Thyroid gland (tissue), 4 donors: Measurements from ENCODE around the gene KCNAB1.

Experiments
- CTCF ChIP-seq, 6 experiments: fragments of 200-600 bp in 3 of 6; fragments of 450-650 bp in 3 of 6; sonication (generic) in 3 of 6; IDR thresholded peaks; one replicate each; pipeline ENCODE4 v1.5.1; 2016 to 2019; ENCODE audit warnings: antibody characterized with exemption in 6 of 6, mild to moderate bottlenecking in 2 of 6, inconsistent platforms in 1 of 6, moderate library complexity in 1 of 6
- POLR2A ChIP-seq, 2 donors: fragments of 450-650 bp; IDR thresholded peaks; one replicate each; pipeline ENCODE4 v1.6.1; 2017; ENCODE audit warnings: antibody characterized with exemption in 2 of 2, mild to moderate bottlenecking in 2 of 2, moderate library complexity in 1 of 2

GRCh38 chr3:156316076-156316475 lies 195.7 kb downstream of the KCNAB1 start:
- TF ChIP-seq CTCF (IDR thresholded peaks at IDR 0.05) (no peak), POLR2A (IDR thresholded peaks at IDR 0.05) (no peak)
